Kidney glomerular epithelial cell (primary cell): ENCODE results near the gene WDR62.

ENCODE experiments used
- DNase-seq: peaks from one replicate; lab custom pipeline; 2025; lab: John Stamatoyannopoulos, UW

WDR62 gene

GRCh38 chr19:36140304-36141038 lies 85.8 kb downstream of the WDR62 start:
- peak; percentile 38 for DNase-seq

GRCh38 chr19:36141039-36141927 lies 86.6 kb downstream of the WDR62 start:
- peak; percentile 78 for DNase-seq

GRCh38 chr19:36142046-36142445 lies 87.3 kb downstream of the WDR62 start:
- no peak for DNase-seq

GRCh38 chr19:36142496-36142895 lies 87.8 kb downstream of the WDR62 start:
- DNase-seq, result no peak

- no peak for DNase-seq
These were observed 89.9 kb downstream of the WDR62 start for GRCh38 chr19:36144624-36145023.

- DNase-seq, result no peak
These were observed 95.1 kb downstream of the WDR62 start for GRCh38 chr19:36149673-36150406.

GRCh38 chr19:36150586-36150985 lies 95.9 kb downstream of the WDR62 start:
- DNase-seq, result no peak

GRCh38 chr19:36151144-36152018 lies 96.7 kb downstream of the WDR62 start:
- DNase-seq, result no peak

GRCh38 chr19:36152019-36152351 lies 97.3 kb downstream of the WDR62 start:
- DNase-seq, result no peak

GRCh38 chr19:36152352-36153091 lies 97.8 kb downstream of the WDR62 start, which contains the start of gene COX7A1:
TSS of gene COX7A1 (minus strand) at chr19:36152447. CDS start at chr19:36152407, 40 bp downstream.
- DNase-seq, result no peak

GRCh38 chr19:36153126-36153525 lies 98.4 kb downstream of the WDR62 start:
- no peak for DNase-seq
